HG03520 (cell line): Measurements from ENCODE around the gene ABTB2.

ENCODE experiments used
- ATAC-seq: cut with Tn5 transposase; IDR thresholded peaks from one replicate; pipeline ENCODE4 v1.9.1; 2021; ENCODE audit warnings: mild to moderate bottlenecking, moderate library complexity; ENCODE audit not compliant: unreplicated experiment

Gene ABTB2

GRCh38 chr11:34344410-34344767 lies 13.4 kb downstream of the ABTB2 start:
- ATAC-seq: no peak

DNA sequence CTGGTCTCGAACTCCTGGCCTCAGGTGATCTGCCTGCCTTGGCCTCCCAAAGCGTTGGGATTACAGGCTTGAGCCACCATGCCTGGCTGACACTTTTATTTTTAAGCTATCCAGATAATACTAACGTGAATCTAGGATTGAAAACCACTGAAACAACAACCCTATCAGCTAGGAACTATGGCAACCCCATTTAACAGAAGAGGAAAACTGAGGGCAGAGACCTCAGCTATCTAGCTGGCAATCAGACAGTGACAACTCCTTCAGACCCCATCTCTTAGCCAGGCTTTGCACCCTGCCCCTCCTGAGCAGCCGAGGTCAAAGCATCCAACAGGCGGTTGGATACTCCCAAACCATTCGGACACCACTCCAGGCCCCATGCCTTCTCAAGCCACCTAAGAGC lies 14.1 kb downstream of the ABTB2 start:
- ATAC-seq: no peak

- no peak for ATAC-seq
These were observed 14.7 kb downstream of the ABTB2 start for GRCh38 chr11:34343153-34343552.

DNA sequence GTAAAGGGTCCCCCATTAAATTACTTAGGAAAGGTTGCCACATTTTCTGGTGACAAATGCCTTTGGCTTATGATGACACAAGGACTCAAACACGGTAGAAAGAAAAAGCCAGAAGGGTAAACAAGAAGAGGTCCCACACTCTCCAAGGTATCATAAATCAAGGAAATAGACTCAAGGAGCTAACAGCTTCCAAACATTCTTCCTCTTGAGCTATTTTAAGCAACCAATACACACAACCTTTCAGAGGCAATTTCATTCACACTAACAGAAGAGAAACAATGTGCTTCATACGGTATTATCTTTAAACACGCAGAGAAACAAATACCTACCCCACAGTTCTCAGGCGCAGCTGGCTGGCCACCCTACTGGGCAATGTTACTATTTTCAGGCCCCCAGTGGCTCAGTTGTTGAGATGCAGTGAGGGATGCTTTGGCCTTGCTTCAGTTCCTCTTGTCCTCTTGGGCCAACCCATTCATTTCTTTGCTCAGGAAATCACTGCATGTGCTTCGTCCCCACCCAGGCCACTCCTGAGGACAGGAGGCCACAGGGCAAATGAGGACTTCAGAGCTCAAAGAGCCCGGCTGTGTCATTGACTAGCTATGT lies 15.8 kb downstream of the ABTB2 start:
- no peak for ATAC-seq

DNA sequence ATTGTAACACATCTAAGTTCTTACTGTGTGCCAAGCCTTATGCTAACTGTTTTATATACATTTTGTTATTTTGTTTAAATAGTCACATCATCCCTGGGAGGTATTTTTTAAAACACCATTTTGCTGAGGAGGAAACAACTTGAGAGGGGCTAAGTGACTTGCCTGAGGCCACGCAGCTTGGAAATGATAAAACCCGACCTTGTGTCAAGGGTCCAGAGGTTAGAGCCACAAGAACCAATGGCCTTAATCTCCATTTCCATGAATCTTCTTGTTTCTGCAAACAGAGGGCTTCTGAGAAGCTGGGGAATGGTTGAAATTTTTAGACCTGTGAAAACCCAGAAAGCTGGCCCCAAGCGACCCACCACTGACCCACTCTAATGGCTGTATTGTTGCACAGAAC lies 16.7 kb downstream of the ABTB2 start:
- no peak for ATAC-seq

DNA sequence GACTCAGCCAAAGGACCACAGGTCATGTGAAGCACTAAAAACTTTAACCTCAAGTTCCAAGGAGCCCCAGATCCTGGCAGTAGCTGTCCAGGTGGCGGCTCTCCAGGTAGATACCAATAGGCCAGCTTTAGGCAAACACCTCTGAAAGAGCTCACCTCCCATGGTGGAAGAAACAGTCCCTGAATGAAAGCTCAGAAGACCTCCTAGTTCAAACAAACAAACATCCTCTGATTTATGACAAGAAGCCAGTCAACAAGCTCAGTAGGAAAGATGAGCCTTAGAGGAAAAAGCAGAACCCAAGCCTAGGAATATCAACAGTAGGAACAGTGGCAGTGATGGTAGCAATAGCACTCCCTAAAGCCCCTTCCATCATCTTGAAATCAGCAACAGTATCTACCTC lies 17.2 kb downstream of the ABTB2 start:
- ATAC-seq: no peak

DNA sequence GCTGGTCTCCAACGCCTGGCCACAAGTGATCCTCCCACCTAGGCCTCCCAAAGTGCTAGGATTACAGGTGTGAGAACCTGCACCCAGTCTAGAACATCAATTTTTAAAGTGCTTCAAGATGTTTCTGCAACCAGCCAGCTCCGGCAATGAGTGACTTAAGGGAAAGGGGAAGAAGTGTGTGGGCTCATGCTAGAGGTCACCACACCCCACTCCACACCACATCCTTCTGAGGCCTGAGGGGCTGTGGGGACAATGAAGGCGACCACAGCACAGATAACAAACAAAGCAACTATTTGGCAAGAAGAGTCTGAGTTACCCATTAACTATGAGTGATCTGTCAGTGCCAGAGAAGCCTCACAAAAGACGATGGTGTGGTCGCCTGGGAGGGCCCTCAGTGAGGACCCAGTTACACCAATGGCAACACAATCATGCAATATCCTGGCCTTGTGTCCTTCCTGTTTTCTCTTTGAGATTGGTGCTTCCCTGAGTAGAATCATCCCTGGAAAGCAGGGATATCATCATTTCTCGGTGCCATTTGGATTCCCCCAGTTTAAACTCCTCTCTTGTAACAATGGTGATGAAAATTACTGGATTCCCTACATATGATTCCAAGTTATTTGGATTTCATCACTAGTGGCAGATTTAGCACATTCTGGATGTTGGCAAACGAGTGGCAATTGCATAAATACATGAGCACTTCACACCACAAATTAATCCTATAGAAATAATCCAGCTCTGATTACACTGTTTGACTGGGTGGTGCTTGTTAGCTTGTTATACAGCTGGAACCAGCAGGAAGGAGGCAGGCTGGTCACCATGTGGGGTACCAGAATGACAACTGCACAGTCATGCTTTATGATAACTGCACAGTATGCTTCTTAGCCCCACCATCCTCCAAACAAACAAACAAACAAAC lies 18.4 kb downstream of the ABTB2 start:
- no peak for ATAC-seq

DNA sequence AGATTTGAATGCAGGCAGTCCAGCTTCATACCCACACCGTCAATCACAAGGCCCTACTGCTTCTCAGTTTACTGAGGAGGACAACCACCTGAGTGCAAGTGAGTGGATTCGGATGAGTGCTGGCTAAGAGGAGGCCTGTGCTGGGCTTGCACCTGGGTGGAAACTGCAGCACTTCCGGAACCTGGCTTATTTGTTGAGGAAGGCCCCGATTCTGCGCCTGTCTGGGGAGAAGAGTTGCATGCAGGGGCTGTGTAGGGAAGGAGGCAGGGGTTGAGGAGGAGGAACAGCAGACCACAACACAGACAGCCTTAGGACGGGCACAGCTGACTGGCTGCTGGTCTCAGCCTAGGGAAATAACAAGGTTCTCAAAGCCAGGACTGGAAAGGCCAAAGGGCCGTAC lies 20.8 kb downstream of the ABTB2 start:
- ATAC-seq: no peak

DNA sequence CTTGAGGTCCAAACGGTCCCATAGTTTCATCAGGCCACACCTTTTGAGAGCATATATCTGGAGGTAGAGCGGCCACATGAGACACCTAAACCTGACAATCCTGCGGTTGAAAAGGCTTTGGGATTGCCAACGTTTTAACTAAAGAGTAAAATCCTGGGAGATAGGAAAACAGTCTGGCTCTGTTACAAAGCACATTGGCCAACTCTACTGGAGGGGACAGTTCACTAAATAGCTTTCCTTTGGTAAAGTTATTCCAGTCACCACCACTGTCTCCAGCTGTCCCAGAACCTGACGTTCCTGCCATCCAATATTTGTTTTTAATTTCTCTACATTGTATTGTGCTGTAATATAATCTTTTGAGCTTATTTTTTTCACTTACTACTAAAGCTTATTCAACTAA lies 22.0 kb downstream of the ABTB2 start:
- ATAC-seq: no peak

DNA sequence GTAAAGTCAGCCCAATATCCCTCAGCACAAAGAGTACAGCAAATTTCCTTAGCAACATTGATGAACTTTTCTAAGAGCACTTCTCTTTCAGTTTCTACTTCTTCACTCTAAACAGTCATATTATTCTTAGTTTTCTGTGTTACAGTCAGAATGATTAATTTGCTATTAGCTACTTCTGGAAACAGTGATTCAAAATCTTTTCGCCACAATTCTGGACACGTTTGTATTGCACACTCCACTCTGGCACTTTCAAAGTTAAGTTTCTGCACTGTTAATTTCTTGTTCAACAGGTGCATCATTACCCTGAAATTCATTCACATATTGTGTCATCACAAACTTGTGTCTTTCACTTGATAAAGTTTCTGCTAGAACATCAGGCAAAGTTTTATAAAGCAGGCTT lies 22.5 kb downstream of the ABTB2 start:
- no peak for ATAC-seq

DNA sequence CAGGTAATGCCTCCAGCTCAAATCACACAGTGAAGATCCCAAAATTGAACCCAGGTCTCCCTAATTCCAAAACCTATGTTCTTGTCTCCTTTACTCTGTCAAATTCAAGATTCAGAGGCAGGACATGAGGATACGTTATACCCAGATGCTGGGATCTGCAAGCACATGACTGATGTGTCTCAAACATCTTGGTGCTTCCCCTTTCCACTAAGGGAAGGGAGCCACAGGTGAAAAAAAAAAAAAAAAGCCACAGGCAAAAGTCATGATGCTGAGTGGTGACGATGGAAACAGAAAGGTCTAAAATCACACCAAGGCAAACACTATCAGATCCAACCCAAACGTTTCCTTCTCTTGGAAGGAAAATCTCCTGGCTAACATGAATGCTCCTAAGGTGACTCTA lies 24.0 kb downstream of the ABTB2 start:
- ATAC-seq: no peak

DNA sequence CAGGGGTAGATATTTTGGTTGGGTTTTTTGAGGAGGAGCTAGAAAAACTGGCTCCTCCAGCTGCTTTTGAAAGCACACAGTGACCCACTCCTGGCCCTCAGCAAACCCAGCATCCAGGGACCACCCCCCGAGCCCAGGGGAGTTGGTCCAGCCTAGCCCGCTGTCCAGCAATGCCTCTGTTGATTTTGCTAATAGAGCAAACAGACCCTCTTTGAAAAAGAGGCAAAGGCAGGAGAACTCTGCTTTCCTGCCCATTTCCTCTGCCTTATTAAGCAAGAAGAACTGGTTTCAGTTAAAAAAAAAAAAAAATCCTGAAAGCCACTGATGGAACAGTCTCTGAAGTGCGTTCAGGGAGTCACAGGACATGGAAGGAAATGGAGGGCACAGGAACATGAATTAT lies 25.3 kb downstream of the ABTB2 start:
- no peak for ATAC-seq

DNA sequence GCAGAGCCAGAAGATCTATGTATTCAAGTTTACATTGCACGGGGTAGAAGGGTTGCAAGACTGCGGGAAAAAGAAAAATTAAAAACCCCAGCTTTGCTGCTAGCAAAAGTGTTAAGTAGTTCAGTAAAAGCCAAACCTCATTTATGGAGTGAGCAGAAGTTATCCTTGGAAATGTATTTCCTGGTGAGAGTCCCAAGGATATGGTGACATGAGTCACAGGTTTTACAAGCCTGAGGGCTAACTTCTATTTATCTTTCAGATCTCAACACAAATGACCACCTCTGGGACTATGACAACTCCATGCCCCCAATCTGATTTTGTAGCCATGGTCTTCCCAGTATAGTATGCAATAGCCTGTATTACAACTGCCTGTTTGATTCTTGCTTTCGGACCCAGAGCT lies 26.1 kb downstream of the ABTB2 start:
- no peak for ATAC-seq

- ATAC-seq: no peak
These were observed 26.5 kb downstream of the ABTB2 start for GRCh38 chr11:34331329-34331728.

DNA sequence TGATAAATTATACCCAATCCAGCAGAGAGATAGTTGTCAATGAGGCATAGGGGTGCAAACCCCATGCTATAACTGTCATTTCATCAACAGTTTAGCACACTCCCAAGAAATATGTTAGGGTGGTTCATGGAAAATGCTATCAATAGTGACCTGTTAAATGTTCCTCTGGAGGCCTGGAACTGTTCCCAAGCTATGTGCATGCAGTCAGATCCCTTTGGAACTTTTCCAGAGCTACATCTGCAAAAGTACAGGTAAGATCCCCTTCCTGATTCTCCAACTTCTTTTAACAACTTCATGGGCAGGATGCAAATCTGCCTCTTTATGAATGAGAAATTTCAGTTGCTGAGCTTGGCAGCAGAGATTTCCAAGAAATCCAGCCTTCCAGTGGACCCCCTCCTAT lies 27.2 kb downstream of the ABTB2 start:
- no peak for ATAC-seq

DNA sequence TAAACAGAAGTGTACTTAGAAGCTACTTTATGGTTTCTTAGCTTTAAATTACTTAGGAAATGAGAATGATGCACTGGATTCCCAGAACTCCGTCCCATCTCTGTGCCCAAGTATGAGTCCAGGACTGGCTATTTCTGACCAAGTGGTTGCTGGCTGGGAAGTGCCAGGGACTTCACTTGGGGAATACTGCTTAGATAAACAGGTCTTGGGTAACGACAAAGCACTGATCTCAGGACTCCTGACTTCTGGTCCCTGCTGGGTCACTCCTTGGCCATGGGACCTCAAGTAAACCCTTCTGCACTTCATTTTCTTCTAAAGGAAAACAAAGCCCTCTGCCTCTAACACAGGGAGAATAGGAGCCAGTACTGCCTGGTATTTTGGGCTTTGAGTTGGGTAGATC lies 27.9 kb downstream of the ABTB2 start:
- no peak for ATAC-seq

- no peak for ATAC-seq
These were observed 29.2 kb downstream of the ABTB2 start for GRCh38 chr11:34328632-34328910.

GRCh38 chr11:34327804-34328631 lies 29.8 kb downstream of the ABTB2 start:
- no peak for ATAC-seq

DNA sequence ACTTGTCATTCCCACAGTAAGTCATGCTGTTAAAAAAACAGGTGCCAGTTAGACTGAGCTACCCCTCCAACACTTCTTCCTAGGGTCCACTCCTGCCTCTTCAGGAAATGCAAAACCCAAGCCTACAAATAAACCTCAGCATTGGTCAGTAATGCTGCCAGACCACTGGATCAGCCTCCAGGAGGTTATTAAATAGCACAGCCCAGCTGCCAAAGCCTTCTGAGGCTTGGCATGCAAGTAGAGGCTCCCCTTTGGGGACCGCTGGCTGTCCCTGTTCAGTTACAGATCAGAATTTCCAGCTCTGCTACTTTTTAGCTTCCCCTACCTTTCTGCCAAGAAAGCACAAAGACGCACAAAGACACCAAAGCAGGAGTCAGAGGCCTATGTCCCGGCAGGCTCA lies 33.3 kb downstream of the ABTB2 start:
- no peak for ATAC-seq

- no peak for ATAC-seq
These were observed 34.2 kb downstream of the ABTB2 start for GRCh38 chr11:34323601-34324000.

DNA sequence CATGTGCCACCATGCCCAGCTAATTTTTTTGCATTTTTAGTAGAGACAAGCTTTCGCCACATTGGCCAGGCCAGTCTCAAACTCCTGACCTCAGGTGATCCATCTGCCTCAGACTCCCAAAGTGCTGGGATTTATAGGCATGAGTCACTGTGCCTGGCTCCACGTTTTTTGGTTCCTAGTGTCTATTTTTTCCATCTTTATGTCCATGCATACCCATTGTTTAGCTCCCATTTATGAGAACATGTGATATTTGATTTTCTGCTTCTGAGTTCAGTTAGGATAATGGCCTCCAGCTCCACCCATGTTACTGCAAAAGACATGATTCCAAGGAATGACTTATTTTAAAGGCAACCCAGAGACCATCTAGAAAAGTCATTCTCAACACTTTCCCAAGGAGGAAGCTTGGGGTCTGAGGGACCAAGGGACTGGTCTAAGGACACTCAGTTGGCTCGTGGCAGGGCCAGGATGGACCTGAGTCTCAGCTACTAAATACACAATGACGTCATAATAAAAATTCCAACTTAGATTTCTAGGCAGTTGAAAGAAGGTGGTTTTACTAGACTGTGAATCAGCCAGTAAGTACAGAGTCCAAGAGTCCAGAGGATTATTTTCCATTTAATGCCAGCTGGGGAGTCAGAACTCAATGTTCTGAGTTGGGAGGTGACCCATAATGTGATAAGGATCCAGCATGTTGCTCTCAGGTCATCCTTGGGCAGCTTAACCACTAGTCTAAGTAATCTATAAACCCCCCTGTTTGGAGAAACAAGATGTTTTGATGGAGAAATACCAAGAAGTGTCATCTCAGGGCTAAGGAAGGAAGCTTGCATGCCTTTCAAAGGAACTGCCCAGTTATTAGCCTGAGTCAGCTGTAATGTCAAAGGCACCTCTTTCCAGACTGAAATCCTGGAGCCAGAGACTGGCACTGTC lies 39.4 kb downstream of the ABTB2 start:
- no peak for ATAC-seq
